GM04504 (cell line): ENCODE results near the gene FBXW5.

ENCODE experiments used
- DNase-seq: peaks from one replicate; pipeline ENCODE4 v3.0.0-alpha.2; 2012; ENCODE audit warnings: low read depth

FBXW5 gene

DNA sequence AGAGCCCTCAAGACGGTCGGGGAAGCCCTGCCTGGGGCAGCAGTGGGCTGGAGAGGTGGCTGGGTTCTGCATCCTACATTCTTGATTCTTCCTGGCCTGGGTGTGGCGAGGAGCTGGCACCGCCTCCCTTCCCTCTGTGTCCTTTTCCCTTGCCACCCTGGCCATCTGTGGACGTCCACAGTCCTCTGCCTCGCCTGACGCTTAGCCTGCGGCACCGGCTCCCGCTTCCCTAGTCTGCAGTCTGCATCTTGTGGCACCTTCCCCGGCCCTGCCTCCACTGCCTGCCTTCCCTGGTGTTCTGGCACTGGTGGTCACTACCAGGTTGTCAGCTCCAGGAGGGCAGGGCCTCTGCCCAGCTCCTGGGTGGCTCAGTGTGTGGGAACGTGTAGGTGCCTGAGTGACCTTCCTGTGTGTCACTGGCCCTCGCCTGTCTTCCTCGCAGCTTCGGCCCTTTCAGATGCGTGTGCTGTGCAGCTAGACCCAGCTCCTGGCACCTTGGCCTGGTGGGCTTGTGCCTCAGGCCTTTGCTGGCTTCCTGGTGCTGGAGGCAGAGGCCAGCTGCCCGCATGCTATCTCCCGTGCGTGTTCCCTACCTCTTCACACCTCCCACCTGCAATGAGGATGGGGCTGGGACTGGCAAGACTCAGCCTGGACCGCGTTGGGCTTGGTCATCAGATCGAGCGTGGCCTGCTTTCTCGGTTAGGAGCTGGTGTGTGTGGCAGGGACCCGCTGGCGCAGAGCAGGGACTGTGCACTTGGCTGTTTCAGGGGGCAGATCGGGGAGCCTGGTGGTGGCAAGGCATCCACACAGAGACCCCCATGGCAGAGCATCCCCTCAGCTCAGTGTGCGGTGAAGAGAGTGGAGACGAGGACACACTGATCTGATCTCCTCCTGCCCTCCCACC, 37.3 kb downstream of the FBXW5 start:
- DNase-seq = no peak

DNA sequence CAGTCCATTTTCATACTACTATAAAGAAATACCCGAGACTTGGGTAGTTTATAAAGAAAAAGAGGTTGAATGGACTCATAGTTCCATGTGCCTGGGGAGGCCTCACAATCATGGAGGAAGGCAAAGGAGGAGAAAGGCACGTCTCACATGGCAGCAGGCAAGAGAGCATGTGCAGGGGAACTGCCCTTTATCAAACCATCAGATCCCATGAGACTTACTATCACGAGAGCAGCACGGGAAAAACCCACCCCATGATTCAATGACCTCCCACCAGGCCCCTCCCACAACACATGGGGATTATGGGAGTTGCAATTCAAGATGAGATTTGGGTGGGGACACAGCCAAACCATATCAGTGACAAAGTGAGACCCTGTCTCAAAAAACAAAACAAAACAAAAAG, 38.3 kb downstream of the FBXW5 start:
- DNase-seq = no peak

DNA sequence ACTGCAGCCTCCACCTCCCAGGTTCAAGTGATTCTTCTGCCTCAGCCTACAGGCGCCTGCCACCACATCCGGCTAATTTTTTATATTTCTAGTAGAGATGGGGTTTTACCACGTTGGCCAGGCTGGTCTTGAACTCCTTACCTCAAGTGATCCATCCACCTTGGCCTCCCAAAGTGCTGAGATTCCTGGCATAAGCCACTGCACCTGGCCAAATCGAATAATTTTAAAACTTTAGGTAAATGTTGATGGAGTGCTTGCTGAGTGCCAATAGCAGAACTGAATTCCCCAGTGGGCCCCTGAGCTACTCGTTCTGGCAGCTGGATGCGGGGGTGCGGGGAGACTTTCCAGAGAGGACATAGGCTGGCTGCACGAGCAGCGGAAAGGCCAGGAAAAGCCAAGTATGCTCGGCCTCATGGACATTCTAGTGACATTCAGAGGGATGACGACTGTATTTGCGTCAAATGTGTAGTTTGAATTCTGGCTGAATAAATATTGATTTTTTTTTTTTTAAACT, 41.4 kb downstream of the FBXW5 start:
- DNase-seq = no peak

DNA sequence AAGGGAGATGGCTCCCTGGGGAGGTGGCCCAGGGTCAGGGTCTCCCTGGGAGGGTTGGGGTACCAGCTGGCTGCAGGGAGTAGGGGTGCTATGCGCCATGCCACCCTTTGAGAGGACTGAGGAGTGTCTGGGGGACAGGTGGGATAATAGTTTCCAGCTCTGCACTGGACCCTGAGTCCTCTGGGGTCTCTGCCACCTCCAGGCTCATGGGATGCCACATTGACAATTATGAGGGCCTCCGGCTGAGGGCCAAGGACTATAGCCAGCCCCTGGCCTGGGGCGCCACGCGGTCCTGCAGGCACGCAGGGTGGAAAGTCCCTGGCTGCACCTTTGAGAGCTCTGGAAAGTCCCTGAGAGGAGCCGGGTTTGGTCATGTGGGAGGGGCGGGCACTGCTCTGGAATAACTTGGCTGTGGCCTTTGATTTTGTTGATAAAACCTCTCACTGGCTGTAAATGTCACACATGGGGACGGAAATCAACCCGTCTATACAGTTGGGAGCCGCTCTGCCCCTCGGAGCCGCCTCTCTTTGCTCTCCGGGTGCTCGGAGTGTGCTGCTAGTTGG, 42.2 kb downstream of the FBXW5 start:
- DNase-seq = peak; percentile 28

DNA sequence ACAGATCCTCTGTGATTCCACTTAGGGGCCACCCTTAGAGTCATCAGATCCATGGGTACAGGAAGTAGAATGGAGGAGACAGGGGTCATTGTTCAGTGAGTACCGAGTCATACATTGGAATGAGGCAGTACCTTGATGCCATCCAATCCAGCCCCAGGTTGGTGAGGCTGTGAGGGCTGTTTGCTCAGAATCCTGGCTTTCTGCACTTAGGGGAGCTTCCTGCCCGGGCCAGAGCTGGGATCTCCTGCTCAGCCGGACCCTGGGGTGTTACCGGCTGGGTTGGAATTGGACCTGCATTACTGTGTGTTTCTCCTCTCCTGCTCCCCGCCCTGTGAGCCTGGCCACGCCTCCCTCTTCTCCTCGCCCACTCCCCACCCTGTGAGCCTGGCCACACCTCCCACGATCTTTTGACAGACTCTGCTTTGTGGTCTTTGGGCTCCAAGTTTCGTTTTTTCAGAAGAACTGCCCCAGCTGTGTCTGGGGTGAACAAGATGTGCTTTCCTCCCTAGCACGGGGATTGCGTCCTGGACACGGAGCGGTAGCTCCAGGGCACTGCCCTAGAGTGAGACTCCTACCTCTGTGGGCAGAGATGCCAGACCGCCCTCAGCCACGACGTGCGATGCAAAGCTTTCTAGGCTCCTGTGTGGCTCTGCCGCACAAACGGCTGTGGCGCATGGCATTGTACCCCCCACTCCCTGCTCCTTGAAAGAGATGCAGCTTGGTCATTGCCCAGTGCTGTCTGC, 42.9 kb downstream of the FBXW5 start:
- no peak for DNase-seq

DNA sequence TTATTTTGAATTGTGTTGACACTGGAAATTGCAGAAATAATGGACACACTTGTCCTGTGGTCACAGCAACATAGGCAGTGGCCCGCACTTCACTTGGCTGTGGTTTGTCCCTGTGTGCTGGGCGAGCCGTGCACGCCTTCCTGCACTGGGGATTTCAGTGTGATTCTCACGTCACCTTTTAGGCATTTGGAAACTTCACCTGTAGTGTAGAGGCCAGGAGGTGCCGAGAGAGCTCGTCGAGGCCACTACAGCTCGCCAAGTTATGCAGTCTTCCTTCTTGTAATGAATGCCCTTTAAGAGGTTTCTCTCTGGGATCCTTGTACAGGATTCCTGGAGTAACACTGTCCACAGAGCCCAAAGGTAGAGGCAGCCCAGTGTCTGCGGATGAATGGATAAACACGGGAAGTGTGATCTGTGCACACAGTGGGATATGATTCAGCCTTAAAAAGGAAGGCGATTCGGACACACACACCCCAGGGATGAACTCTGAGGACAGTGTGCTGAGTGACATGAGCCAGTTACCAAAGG, 43.5 kb downstream of the FBXW5 start:
- DNase-seq = no peak

DNA sequence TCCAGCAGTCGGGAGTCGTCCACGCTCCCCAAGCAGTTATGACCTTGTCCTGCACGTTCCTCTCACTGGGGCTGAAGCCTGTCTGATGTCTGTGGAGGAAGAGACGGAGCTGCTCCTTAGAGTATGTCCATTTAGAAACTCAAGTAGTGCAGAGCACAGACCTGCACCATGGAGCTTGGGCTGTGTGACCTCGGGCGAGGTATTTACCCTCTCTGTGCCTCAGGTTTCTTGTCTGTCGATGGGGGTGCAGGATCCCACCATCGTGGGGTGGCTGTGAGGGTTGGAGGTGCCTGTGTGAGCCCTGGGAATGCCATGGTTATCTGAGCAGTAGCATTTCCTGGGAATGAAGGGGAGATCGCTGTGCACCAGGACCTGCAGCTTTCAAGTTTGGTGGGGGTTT, 44.0 kb downstream of the FBXW5 start:
- no peak for DNase-seq

DNA sequence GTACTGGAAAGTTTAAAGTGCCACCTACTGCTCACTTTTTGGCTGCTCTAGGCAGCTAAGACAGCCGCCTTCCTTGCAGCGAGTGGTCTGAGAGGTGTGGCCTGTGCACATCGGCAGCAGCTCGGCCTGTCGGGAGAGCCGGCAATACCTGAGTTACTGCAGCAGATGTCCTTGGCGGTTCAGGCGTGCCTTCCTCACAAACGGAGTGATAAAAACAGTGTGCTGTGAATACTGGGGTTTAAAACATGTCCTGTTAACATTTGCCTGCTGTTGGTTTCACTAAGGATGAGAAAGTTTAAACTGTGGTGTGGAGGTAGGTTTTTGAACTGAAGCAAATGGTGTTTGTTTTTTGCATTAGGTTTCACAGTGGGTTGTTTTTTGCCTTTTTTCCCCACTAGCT, 45.3 kb downstream of the FBXW5 start:
- no peak for DNase-seq

DNA sequence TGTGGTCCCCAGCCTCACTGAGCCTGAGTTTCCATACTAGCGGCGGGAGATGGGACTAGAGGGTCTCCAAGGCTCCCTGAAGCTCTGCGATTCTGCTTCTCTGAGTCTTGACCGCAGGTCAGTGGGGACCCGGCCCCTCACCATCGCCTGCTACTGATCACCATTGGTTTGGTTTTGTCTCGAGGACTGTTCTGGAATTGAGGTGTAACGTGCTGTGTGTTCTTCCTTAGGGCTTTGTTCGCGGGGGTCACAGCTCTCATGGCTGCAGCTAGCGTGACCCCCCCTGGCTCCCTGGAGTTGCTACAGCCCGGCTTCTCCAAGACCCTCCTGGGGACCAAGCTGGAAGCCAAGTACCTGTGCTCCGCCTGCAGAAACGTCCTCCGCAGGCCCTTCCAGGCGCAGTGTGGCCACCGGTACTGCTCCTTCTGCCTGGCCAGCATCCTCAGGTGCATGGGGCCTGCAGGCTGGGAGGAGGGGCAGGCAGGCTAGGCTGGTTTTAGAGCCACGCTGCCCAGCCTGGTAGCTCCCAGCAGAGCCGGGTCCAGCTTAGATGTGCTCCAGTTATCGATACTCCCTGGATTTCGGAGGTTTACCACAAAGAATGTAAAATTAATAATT, 45.9 kb downstream of the FBXW5 start:
- DNase-seq = no peak

DNA sequence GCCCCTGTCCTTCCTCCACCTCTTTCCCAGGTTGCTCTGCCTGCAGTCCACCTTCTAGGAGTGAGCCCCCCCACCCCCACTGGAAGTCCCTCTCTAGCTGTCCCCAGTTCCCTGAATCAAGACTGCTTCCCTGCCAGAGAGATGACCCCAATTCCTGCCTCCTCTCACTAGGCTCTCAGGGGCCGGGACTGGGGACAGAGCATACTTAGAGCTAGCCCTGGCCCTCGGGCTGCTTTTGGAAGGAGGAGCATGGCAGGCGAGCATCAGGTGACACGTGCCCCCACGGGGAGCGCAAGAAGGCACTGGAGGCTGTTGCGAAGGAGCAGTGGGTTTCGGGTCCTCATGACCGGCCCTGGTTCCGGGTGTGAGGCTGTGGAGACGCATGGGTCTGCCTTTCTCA, 48.5 kb downstream of the FBXW5 start:
- no peak for DNase-seq

DNA sequence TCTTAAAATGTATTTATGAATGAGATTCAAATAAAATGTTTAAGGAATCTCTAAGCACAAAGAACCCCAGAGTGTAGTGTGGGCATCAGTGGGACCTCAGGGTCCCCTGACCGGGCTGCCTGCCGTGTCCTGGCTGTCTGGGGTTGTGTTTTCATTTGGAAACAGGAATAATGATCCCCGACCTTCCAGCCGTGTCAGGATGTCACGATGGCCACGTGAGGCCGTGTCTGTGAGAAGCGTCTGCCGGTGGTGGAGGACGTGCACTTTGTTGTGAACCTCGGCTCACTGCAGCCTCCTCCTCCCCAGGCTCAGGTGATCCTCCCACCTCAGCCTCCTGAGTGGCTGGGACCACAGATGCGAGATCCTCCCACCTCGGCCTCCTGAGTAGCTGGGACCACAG, 53.9 kb downstream of the FBXW5 start:
- DNase-seq = no peak
